Islet of Langerhans (tissue), 1 donor: ENCODE data around the gene TRAF6.
"Not testable (repeated sequence)": the region's sequence is repeated elsewhere in the genome, so short reads cannot be mapped to it uniquely, and the experiment has no call there.

Source experiments
- FAIRE-seq: peaks from one replicate; lab custom pipeline; 2011; peaks lifted over from hg19 to GRCh38; lab: Jason Lieb, UNC

Gene TRAF6

DNA sequence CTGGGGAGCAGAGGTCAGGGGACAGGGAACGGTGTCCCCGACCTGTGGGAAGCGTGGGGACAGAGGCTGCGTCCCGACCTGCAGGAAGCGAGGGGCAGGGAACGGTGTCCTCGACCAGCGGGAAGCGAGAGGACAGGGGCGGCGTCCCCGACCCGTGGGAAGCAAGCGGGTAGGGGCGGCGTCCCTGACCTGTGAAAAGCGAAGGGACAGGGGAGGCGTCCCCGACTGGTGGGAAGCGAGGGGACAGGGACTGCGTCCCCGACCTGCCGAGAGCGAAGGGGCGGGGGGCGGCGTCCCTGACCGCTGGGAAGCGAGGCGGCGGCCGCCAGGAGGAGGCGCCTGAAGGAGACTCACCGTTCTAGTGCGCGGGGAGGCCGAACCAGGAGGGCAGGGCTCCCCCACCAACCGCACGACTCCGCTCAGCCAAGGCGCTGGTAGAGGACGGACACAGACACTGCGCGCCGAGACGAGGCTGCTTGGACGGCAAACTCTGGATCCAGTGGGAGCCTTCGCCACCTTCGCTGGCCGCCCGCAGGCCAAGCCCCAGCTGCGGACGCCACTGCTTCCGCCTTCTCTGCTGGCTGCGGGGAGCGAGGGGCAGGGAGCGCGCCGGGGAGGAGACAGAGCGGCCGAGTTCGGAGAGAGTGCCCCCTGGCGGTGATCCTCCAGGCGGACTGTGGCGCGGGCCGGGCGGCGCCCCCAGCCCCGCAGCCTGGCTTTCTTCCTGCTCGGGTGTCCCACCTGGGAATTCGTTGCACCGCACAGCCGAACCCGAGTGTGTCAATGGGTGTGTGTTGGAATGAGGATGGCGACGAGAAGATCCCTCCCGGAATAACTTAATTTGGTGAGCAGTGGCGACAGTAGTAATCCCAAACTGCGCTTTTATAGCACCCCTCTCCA is at the start of gene TRAF6:
TSS of gene TRAF6 (minus strand) at position 579 of the 900 bp plus-strand sequence. CDS start 8,757 bp downstream, outside the sequence.
- no peak for FAIRE-seq

DNA sequence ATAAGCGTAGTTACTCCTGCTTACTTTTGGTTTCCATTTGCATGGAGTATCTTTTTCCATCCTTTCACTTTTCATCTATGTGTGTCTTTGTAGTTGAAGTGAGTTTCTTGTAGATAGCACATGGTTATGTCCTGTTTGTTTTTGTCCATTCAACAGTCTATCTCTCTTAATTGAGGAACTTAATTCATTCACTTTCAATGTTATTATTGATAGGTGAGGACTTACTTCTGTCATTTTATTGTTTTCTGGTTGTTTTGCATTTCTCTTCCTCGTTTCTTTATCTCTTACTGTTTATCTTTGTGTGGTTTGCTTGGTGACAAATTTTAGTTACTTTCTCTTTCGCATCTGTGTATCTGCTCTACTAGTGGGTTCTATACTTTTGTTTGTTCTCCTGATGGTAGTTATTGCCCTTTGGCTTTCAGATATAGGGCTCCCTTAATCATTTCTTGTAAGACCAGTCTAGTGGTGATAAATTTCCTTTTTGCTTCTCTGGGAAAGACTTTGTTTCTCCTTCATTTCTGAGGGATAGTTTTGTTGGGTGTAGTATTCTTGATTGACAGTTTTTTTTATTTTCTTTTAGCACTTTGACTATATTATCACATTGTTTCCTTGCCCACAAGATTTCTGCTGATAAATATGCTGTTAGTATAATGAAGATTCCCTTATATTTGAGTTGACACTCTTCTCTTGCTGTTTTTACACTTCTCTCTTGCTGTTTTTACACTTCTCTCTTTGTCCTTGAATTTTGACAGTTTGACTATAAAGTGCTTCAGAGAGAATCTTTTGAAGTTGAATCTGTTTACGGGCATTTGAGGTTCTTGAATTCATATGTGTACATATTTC is 48.7 kb upstream of the TRAF6 start:
- FAIRE-seq = no peak

GRCh38 chr11:36557991-36558390 is 47.9 kb upstream of the TRAF6 start:
- no peak for FAIRE-seq

GRCh38 chr11:36557390-36557789 is 47.3 kb upstream of the TRAF6 start:
- not testable (repeated sequence) for FAIRE-seq

DNA sequence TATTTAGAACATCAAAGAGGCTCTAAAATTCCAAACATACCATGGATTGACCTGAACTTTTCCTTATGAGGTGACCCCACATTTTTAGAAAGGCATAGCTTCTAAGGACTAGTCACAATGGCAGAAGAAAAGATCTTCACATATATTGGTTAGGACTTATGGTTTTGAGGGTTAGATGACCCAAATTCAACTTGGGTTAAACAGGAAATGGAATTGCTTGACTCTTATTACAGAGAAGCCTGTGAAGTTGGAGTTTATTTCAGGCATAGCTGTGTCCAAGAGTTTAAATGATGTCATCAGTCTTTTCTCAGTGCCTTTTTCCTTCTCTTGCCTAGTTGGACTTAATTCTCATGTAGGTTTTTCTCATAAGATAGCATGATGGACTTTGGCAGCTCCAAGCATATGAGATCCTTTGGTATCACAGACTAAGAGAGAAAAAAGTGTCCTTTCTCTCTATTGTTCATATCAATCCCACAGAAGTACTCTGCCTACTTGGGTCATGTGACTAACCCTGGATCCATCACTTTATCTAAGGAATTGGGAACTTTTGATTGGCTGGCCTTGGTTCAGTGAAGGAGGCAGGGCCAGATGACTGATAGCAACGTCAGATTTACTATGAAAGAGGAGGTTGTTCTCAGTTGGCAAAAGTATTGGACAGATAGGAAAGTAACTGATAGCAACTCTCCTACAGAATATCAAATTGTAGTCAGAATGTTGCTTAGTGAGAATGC is 40.5 kb upstream of the TRAF6 start:
- FAIRE-seq = no peak

- peak; percentile 36 for FAIRE-seq
Observed at GRCh38 chr11:36540998-36541397, 30.9 kb upstream of the TRAF6 start.

DNA sequence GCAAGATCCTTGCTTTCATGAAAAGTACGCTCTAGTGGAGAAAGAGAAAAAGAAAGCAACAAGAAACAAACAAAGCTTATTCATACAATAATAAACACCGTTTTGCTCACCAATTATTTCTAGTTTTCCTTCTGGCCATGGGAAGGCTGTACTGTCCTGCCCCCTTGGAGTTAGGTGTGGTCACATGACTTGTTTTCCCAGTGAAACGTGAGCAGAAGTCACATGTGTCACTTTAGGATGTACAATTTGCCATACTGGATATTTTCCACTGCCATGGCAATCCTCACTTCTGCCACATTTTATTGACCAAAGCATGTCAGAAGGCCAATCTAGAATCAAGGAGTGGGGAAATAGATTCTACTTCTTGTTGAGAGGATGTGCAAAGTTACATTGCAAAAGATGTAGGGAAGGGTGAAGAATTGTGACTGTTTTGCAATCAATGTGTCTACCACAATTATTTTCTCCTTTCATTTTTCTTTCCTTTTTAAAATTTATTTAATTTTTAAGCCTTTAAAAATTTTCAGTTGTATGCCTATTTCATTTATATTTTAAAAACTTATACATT is 24.3 kb upstream of the TRAF6 start:
- no peak for FAIRE-seq

DNA sequence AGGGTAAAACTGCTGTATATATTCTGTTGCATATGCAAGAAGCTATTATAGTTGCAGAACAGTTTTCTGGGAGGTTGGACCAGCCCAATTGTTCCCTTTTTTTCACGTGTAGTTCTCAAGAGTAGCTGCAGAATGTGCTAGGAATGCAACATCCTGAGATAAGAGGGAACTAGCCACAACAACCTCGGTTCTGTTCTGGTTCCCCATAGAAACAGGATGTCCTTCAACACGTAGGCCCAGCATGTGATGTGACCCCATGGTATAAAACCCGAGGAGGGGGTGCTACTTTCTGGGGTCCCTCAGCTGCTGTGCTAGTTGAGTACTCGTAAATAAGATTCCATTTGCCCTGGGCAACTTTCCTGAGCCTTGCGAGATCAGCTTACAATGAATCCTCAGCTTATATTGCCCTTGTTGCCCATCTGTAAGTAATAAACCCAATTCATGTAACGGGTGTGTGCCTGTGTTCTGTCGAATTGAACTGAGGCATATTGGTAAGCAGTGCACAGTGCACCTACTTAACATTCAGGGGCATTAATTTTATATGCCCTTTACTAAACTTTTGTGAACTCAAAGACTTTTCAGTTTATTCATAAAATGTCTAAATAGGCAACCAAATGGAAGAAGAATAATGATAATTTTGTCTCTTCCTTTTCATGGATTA is 23.0 kb upstream of the TRAF6 start:
- FAIRE-seq = no peak

DNA sequence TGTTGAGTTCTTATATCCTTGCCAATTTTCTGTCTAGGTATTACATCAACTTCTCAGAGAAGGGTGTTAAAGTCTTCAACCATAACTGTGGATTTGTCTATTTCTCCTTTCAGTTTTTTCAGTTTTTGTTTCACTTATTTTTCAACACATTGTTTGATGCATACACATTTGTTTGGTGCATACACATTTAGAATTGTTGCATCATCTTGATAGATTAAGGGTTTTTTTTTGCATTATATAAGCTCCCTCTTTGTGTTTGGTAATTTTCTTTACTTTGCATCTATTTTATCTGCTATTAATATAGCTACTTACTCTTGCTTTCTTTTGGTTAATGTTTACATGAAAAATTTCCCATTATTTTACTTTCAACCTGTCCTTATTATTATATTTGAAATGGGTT is 20.8 kb upstream of the TRAF6 start:
- no peak for FAIRE-seq

DNA sequence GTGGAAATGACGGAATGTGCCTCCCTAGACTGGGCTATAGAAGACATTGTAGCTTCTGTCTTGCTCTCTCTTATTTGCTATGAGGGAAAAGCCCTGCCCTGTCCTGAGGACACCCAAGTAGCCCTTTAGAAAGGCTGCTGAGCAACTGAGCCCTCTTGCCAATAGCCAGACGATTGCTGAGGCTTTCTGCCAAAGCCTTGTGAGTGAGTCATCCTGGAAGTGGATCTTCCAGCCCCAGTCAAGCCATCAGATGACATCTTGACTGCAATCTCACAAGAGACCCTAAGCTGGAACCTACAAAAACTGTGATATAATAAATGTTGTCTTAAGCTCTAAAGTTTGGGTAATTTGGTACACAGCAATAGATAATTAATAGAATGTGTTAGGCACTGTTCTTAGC is 3.9 kb upstream of the TRAF6 start:
- no peak for FAIRE-seq

DNA sequence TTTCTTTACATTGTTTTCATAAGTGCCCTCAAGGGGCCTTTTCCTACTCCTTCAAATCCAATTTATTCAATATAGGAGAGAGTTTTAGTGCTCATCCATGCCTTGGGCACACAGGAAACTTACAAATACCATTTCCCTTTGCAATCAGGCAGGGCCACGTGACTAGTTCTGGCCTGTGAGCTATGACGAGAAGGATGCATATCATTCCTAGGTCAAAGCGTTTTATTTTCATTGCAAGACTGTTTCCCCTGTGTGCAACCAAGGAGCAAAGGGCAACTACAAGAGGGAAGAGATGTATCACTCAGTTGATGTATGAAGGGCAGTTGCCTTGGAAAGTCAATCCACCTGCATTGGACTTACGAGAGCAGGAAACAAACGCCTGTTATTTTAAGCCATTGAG is 1.9 kb upstream of the TRAF6 start:
- no peak for FAIRE-seq

DNA sequence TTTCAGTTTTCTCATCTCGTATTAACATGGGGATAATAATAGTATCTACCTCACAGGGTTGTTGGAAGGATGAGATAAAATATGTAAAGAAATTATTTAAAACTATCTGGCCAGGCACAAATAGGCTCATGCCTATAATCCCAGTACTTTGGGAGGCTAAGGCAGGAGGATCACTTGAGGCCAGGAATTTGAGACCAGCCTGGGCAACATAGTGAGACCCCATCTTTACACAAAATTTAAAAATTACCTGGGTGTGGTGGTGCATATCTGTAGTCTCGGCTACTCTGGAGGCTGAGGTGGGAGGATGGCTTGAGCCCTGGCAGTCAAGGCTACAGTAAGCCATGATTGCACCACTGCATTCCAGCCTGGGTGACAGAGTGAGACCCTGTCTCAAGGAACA is 990 bp upstream of the TRAF6 start:
- FAIRE-seq = not testable (repeated sequence)

DNA sequence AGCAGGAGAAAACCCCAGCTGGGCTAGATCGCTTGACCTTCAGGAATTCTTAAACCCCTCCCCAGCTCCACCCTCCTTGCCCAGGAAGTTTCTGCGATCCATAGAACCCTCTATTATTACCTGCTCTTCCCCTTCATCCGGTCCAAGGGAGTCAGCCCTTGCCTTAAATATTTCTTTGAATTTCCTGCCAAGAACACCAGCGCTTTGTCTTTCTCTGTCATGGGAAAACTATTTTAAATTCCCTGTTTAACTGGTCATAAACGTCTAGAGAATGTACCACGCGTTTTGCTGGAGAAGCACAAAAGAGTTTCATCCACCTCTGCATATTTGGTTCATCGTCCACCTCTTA is 496 bp upstream of the TRAF6 start:
- no peak for FAIRE-seq

DNA sequence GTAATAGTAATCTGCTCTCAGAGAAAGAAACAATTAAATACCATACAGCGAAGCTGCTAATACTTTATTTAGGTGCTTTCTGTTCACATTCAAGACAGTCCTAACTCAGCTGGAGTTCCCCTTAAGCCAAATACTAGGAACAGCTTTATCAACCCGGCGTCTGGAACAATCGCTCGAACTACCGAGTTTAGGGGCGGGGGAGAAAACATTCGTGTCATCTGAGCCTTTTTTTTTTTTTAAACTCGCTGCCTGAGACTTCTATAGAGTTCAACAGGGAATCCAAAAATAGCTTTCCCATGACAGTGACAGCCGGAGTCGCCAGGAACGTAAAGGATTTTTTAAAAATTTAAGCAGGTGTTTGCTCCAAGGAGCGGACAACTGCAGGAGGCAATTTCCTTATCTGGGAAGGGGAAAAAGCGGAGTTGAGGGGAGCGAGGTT is 852 bp downstream of the TRAF6 start:
- no peak for FAIRE-seq

DNA sequence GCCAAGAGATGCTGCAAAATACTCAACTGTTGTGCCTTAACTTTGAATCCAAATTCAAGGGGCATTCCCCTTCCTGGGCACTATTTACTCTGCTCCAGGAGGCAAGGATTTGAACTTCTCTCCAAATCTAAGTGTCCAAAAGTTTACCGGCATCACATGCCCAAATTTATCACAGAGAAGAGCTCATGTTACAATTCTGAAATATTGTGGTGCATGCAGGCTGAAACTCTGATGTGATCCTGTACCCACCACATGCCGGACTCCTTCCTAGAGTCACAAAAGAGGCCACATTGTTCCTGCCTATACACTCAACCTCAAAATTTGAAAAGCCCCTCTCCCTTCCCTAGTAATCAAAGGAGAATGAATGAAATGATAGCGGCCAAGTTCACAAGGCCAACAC is 1.3 kb downstream of the TRAF6 start:
- no peak for FAIRE-seq

- FAIRE-seq = no peak
Observed at GRCh38 chr11:36507824-36508489, 2.1 kb downstream of the TRAF6 start.

- FAIRE-seq = no peak
Observed at GRCh38 chr11:36501236-36501635, 8.8 kb downstream of the TRAF6 start.

DNA sequence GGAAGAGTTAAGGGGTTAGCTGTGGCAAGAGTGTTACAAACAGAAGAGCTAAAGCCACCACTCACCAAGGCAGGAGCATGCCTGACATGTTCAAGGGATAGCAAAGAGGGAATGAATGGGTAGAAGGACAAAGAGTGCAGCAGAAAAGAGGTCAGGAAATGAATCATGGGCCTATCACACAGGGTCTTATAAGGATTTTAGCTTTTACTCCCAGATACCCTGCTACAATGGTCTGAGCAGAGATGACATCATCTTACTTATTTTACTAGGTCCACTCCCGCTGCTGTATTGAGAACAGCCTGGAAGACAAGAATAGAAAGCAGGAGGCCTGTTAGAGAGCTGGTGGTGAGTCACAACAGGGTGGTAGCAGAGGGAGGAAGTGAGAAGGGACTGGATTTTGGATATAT is 9.8 kb downstream of the TRAF6 start:
- FAIRE-seq = no peak

DNA sequence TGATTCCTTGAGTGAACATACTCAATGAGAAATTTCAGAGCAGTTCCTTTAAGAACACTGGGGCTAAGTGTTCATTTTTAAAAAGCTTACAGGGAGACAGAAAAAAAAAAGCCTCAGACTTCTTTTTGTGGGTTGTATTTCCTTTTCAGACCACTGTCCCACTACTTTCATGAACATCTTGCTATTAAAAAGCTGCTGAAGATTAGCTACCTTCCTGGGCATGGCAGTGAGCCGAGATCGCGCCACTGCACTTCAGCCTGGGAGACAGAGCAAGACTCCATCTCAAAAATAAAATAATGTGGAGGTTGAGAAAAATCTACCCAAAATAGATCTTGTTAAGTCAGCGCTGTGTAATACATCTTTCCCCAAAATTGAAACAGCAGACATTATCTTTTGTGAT is 10.8 kb downstream of the TRAF6 start:
- no peak for FAIRE-seq

- no peak for FAIRE-seq
Observed at GRCh38 chr11:36498721-36499120, 11.4 kb downstream of the TRAF6 start.

DNA sequence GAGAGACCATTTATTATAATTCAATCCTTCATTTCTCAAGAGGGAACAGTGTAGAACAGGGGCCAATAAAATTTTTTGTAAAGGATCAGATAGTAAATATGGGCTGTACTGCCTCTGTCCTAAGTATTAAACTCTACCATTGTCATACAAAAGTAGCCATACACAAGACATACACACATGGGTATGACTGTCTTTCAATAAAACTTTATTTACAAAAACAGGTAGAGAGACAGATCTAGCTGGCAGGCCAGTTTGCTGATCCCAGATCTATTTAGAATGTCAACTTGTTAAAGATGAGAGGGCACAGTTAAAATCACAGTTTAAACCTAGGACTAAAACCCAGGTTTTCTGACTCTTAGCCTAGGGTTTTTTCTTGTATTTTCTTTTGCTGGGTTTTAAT is 16.7 kb downstream of the TRAF6 start:
- FAIRE-seq = no peak
